HEK293 (cell line): ENCODE measurements around the gene GSTM5.
A peak's percentile ranks its signal among the peaks of the same experiment; 100 is the strongest.
"Not testable (repeated sequence)": the region's sequence is repeated elsewhere in the genome, so short reads cannot be mapped to it uniquely, and the experiment has no call there.

ENCODE experiments used
- CTCF ChIA-PET: fragments of 350-600 bp; formaldehyde crosslinking; extraction: SDS; loops from one replicate; lab custom pipeline; 2021; ENCODE audit warnings: antibody characterized with exemption; lab: Yijun Ruan, JAX
- POLR2A ChIA-PET: fragments of 300-600 bp; formaldehyde crosslinking; extraction: SDS; loops from one replicate; lab custom pipeline; 2020; ENCODE audit warnings: antibody characterized with exemption, inconsistent platforms; lab: Yijun Ruan, JAX
- H3K27ac ChIP-seq: fragments of 200-500 bp; sonication (Bioruptor generic); 2 replicates; pipeline ENCODE4 v1.5.1; 2014; ENCODE audit warnings: low read depth, low read length, control low read depth, inconsistent platforms; ENCODE audit errors: extremely low read depth
- H3K36me3 ChIP-seq, 2 experiments: fragments of 200-500 bp in 1 of 2; sonication (Bioruptor generic) in 1 of 2; 1 replicate in 1 of 2; 2 replicates in 1 of 2; pipeline ENCODE4 v1.5.1; 2014 to 2017; ENCODE audit warnings: inconsistent platforms in 2 of 2, low read length in 2 of 2; ENCODE audit not compliant: control insufficient read depth in 2 of 2, insufficient read depth in 1 of 2
- H3K4me1 ChIP-seq: fragments of 200-500 bp; sonication (Bioruptor generic); 2 replicates; pipeline ENCODE4 v1.5.1; 2014; ENCODE audit warnings: mild to moderate bottlenecking, low read length, inconsistent platforms; ENCODE audit not compliant: control insufficient read depth, insufficient read depth
- H3K4me3 ChIP-seq: 2 replicates; pipeline ENCODE4 v1.5.1; 2011; ENCODE audit warnings: low read depth, mild to moderate bottlenecking, control low read depth, low read length, moderate library complexity
- H3K9me3 ChIP-seq: fragments of 200-500 bp; sonication (Bioruptor generic); 2 replicates; pipeline ENCODE4 v1.5.1; 2014; ENCODE audit warnings: low read depth, low read length, inconsistent platforms; ENCODE audit not compliant: control insufficient read depth, insufficient read depth
- MYNN ChIP-seq: fragments of 450-650 bp; formaldehyde crosslinking; IDR thresholded peaks from 2 replicates; pipeline ENCODE4 v1.5.1; 2016; ENCODE audit warnings: missing biosample characterization, missing genetic modification characterization, borderline replicate concordance
- PRDM1 ChIP-seq: fragments of 450-650 bp; formaldehyde crosslinking; IDR thresholded peaks from 2 replicates; pipeline ENCODE4; 2016; ENCODE audit warnings: missing biosample characterization, missing genetic modification characterization
- SP7 ChIP-seq: fragments of 450-650 bp; formaldehyde crosslinking; IDR thresholded peaks from 2 replicates; pipeline ENCODE4 v1.5.1; 2016; ENCODE audit warnings: missing biosample characterization, missing genetic modification characterization
- TCF7L2 ChIP-seq: IDR thresholded peaks from 2 replicates; pipeline ENCODE4 v1.6.1; 2011; ENCODE audit warnings: low read depth, mild to moderate bottlenecking, inconsistent platforms, low read length, moderate library complexity, borderline replicate concordance
- ZBTB20 ChIP-seq: fragments of 450-650 bp; formaldehyde crosslinking; IDR thresholded peaks from 2 replicates; pipeline ENCODE4 v1.5.1; 2016; ENCODE audit warnings: missing biosample characterization, missing genetic modification characterization
- ZIC2 ChIP-seq: fragments of 450-650 bp; formaldehyde crosslinking; IDR thresholded peaks from 2 replicates; pipeline ENCODE4 v1.5.1; 2016; ENCODE audit warnings: missing biosample characterization, missing genetic modification characterization
- ZNF121 ChIP-seq: fragments of 450-650 bp; formaldehyde crosslinking; IDR thresholded peaks from 2 replicates; pipeline ENCODE4 v1.5.1; 2016; ENCODE audit warnings: missing biosample characterization, missing genetic modification characterization
- ZNF211 ChIP-seq: fragments of 450-650 bp; formaldehyde crosslinking; IDR thresholded peaks from 2 replicates; pipeline ENCODE4 v1.5.1; 2016; ENCODE audit warnings: low read depth, missing biosample characterization, missing genetic modification characterization
- ZNF248 ChIP-seq: fragments of 450-650 bp; formaldehyde crosslinking; IDR thresholded peaks from 2 replicates; pipeline ENCODE4 v1.5.1; 2017; ENCODE audit warnings: missing biosample characterization, missing genetic modification characterization
- ZNF324 ChIP-seq: fragments of 450-650 bp; formaldehyde crosslinking; IDR thresholded peaks from 2 replicates; pipeline ENCODE4 v1.5.1; 2016; ENCODE audit warnings: missing biosample characterization, missing genetic modification characterization
- ZNF335 ChIP-seq: fragments of 450-650 bp; formaldehyde crosslinking; conservative IDR thresholded peaks from 2 replicates; pipeline ENCODE4 v1.5.1; 2016; ENCODE audit warnings: missing biosample characterization, missing genetic modification characterization
- ZNF416 ChIP-seq: fragments of 450-650 bp; formaldehyde crosslinking; IDR thresholded peaks from 2 replicates; pipeline ENCODE4 v1.5.1; 2016; ENCODE audit warnings: missing biosample characterization, missing genetic modification characterization
- ZNF560 ChIP-seq: fragments of 450-650 bp; formaldehyde crosslinking; IDR thresholded peaks from 2 replicates; pipeline ENCODE4 v1.5.1; 2017; ENCODE audit warnings: missing biosample characterization, missing genetic modification characterization, borderline replicate concordance
- ZNF624 ChIP-seq: fragments of 450-650 bp; formaldehyde crosslinking; IDR thresholded peaks from 2 replicates; pipeline ENCODE4 v1.5.1; 2017; ENCODE audit warnings: missing biosample characterization, missing genetic modification characterization
- ZNF654 ChIP-seq: fragments of 450-650 bp; formaldehyde crosslinking; IDR thresholded peaks from 2 replicates; pipeline ENCODE4 v1.5.1; 2016; ENCODE audit warnings: low read depth, missing biosample characterization, missing genetic modification characterization
- ZNF660 ChIP-seq: fragments of 450-650 bp; IDR thresholded peaks from 2 replicates; pipeline ENCODE4 v1.5.1; 2018; ENCODE audit warnings: missing biosample characterization, mild to moderate bottlenecking, missing genetic modification characterization
- TF ChIP-seq, protein P1 (sequence below): fragments of 450-650 bp; formaldehyde crosslinking; IDR thresholded peaks from 2 replicates; pipeline ENCODE4 v1.5.1; 2016; ENCODE audit warnings: missing biosample characterization, missing genetic modification characterization
- TF ChIP-seq, protein P2 (sequence below): fragments of 450-650 bp; formaldehyde crosslinking; IDR thresholded peaks from 2 replicates; pipeline ENCODE4 v1.5.1; 2016; ENCODE audit warnings: missing biosample characterization, missing genetic modification characterization
- TF ChIP-seq, protein P3 (sequence below): fragments of 450-650 bp; IDR thresholded peaks from 2 replicates; pipeline ENCODE4 v1.5.1; 2018; ENCODE audit warnings: missing biosample characterization, mild to moderate bottlenecking, missing genetic modification characterization
- TF ChIP-seq, protein P4 (sequence below): fragments of 450-650 bp; formaldehyde crosslinking; IDR thresholded peaks from 2 replicates; pipeline ENCODE4 v1.5.1; 2016; ENCODE audit warnings: missing biosample characterization, missing genetic modification characterization
- TF ChIP-seq, protein P5 (sequence below): fragments of 450-650 bp; formaldehyde crosslinking; IDR thresholded peaks from 2 replicates; pipeline ENCODE4 v1.5.1; 2016; ENCODE audit warnings: missing biosample characterization, missing genetic modification characterization
- TF ChIP-seq, protein P6 (sequence below): fragments of 450-650 bp; formaldehyde crosslinking; IDR thresholded peaks from 2 replicates; pipeline ENCODE4 v1.5.1; 2016; ENCODE audit warnings: missing biosample characterization, missing genetic modification characterization

The GSTM5 gene

DNA sequence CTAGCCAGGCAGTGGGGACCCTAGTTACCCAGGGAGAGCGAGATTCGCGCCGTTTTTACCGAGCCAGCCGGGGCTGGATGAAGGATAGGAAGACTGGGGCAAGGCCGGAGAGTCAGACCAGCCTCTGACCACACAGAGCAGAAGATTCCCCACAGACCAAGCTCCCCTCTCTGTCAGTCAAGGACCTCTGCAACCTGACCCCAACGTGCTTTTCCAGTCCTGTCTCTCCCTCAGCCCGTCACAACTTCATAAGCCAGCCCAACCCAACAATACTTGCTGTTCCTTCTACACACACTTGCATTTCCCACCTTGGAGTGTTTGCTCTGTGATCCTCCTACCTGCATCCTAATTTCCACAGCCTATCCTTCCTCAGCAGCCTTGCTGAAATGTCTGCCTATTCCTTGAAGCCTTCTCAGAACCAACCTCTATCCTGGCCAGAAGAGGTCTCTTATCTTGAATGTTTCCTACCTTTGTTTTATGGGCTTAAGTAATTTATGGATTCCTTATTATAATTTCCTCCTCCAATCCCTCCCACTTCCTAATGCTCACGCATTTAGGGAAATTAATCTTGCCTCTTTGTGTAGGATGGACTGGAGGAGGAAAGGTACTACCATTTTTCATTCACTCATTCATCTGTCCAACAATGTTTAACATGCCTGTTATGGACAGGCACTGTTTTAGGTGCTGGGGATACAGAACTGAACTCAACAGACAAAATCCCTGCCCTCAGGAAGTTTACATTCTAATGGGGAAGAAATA is 28.7 kb downstream of the GSTM5 start, which contains the start of gene GSTM3 (continued):
- TF ChIP-seq, protein P1, sequence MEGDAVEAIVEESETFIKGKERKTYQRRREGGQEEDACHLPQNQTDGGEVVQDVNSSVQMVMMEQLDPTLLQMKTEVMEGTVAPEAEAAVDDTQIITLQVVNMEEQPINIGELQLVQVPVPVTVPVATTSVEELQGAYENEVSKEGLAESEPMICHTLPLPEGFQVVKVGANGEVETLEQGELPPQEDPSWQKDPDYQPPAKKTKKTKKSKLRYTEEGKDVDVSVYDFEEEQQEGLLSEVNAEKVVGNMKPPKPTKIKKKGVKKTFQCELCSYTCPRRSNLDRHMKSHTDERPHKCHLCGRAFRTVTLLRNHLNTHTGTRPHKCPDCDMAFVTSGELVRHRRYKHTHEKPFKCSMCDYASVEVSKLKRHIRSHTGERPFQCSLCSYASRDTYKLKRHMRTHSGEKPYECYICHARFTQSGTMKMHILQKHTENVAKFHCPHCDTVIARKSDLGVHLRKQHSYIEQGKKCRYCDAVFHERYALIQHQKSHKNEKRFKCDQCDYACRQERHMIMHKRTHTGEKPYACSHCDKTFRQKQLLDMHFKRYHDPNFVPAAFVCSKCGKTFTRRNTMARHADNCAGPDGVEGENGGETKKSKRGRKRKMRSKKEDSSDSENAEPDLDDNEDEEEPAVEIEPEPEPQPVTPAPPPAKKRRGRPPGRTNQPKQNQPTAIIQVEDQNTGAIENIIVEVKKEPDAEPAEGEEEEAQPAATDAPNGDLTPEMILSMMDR (tag by site-specific recombination): no peak
- no peak for TF ChIP-seq ZNF211 (tag by site-specific recombination)
- TF ChIP-seq MYNN: peak; percentile 49; the same call in 1 of the 2 replicates
- TF ChIP-seq ZNF416 (tag by site-specific recombination): no peak
- TF ChIP-seq, protein P2, sequence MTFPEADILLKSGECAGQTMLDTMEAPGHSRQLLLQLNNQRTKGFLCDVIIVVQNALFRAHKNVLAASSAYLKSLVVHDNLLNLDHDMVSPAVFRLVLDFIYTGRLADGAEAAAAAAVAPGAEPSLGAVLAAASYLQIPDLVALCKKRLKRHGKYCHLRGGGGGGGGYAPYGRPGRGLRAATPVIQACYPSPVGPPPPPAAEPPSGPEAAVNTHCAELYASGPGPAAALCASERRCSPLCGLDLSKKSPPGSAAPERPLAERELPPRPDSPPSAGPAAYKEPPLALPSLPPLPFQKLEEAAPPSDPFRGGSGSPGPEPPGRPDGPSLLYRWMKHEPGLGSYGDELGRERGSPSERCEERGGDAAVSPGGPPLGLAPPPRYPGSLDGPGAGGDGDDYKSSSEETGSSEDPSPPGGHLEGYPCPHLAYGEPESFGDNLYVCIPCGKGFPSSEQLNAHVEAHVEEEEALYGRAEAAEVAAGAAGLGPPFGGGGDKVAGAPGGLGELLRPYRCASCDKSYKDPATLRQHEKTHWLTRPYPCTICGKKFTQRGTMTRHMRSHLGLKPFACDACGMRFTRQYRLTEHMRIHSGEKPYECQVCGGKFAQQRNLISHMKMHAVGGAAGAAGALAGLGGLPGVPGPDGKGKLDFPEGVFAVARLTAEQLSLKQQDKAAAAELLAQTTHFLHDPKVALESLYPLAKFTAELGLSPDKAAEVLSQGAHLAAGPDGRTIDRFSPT: no peak
- TF ChIP-seq, protein P3, sequence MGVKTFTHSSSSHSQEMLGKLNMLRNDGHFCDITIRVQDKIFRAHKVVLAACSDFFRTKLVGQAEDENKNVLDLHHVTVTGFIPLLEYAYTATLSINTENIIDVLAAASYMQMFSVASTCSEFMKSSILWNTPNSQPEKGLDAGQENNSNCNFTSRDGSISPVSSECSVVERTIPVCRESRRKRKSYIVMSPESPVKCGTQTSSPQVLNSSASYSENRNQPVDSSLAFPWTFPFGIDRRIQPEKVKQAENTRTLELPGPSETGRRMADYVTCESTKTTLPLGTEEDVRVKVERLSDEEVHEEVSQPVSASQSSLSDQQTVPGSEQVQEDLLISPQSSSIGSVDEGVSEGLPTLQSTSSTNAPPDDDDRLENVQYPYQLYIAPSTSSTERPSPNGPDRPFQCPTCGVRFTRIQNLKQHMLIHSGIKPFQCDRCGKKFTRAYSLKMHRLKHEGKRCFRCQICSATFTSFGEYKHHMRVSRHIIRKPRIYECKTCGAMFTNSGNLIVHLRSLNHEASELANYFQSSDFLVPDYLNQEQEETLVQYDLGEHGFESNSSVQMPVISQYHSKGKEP (tag by site-specific recombination): no peak
- TF ChIP-seq, protein P4, sequence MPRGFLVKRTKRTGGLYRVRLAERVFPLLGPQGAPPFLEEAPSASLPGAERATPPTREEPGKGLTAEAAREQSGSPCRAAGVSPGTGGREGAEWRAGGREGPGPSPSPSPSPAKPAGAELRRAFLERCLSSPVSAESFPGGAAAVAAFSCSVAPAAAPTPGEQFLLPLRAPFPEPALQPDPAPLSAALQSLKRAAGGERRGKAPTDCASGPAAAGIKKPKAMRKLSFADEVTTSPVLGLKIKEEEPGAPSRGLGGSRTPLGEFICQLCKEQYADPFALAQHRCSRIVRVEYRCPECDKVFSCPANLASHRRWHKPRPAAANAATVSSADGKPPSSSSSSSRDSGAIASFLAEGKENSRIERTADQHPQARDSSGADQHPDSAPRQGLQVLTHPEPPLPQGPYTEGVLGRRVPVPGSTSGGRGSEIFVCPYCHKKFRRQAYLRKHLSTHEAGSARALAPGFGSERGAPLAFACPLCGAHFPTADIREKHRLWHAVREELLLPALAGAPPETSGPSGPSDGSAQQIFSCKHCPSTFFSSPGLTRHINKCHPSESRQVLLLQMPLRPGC (tag by site-specific recombination): no peak
- TF ChIP-seq ZNF121 (tag by site-specific recombination): no peak
- TF ChIP-seq, protein P5, sequence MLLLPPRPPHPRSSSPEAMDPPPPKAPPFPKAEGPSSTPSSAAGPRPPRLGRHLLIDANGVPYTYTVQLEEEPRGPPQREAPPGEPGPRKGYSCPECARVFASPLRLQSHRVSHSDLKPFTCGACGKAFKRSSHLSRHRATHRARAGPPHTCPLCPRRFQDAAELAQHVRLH (tag by site-specific recombination): 0 out of 2 replicates have a peak, but pooled peaks have one; percentile 16
- TF ChIP-seq ZNF624 (tag by site-specific recombination): no peak
- no peak for TF ChIP-seq TCF7L2
- no peak for TF ChIP-seq ZNF660 (tag by site-specific recombination)
- no peak for TF ChIP-seq ZNF324 (tag by site-specific recombination)
- no peak for TF ChIP-seq ZNF560
- TF ChIP-seq ZNF335: peak; percentile 80
- no peak for TF ChIP-seq ZBTB20 (tag by site-specific recombination)
- TF ChIP-seq SP7 (tag by site-specific recombination): 0 out of 2 replicates have a peak, but pooled peaks have one; percentile 9
- TF ChIP-seq, protein P6, sequence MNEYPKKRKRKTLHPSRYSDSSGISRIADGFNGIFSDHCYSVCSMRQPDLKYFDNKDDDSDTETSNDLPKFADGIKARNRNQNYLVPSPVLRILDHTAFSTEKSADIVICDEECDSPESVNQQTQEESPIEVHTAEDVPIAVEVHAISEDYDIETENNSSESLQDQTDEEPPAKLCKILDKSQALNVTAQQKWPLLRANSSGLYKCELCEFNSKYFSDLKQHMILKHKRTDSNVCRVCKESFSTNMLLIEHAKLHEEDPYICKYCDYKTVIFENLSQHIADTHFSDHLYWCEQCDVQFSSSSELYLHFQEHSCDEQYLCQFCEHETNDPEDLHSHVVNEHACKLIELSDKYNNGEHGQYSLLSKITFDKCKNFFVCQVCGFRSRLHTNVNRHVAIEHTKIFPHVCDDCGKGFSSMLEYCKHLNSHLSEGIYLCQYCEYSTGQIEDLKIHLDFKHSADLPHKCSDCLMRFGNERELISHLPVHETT (tag by site-specific recombination): no peak
- no peak for TF ChIP-seq ZNF248 (tag by site-specific recombination)
- no peak for TF ChIP-seq ZNF654 (tag by site-specific recombination)
- no peak for TF ChIP-seq ZIC2 (tag by site-specific recombination)
- no peak for TF ChIP-seq PRDM1 (tag by site-specific recombination)

DNA sequence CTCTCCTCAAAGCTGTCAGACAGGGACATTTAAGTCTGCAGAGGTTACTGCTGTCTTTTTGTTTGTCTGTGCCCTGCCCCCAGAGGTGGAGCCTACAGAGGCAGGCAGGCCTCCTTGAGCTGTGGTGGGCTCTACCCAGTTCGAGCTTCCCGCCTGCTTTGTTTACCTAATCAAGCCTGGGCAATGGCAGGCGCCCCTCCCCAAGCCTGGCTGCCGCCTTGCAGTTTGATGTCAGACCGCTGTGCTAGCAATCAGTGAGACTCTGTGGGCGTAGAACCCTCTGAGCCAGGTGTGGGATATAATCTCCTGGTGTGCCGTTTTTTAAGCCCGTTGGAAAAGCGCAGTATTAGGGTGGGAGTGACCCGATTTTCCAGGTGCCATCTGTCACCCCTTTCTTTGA is 36.3 kb downstream of the GSTM5 start:
- H3K9me3 ChIP-seq, H3K4me1 ChIP-seq, POLR2A ChIA-PET, H3K27ac ChIP-seq, H3K36me3 ChIP-seq, H3K4me3 ChIP-seq: not testable (repeated sequence)
- CTCF ChIA-PET: interaction anchor here (0.7 kb wide), 1 partner anchor 107 kb away, joined by 3 read pairs; no protein-coding TSS in a partner anchor
